Measurements from ENCODE around the gene MMAB. TPM values are rescaled to one million over a fixed set of nuclear protein-coding genes. Genes with fewer than 3 reads are reported as not detected.

The MMAB gene
- total and polyA plus RNA-seq, 2 of the 13 experiments (the other 11 are each of a cell fraction or from before 2014, with no cell fraction given) = 26.1 to 77.3 TPM

DNA sequence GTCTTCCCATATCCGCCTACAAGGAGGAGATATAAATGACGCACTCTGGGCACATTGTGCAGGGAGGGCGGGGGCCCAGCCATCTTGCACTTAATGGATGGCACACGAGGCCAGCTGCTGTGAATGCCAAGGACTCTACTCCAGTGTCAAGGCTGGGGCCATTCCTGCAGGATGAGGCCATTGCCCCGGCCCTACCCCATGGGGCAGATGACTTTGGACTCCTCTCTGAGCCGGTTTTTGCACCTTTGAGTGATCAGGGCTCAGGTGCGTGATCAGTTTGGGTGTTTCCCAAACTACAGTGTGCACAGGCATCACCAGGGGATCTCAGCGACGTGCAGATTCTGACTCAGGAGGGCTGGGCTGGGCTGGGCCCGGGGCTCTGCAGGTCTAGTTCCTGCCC lies 16.1 kb downstream of the MMAB start:
- BruUV-seq (replicated peaks) = no TSS peak
- FAIRE-seq (no peak), ATAC-seq (no peak), DNase-seq (ENCODE audit: low spot score) (no peak)
- no peak for TF ChIP-seq E2F2 (CRISPR knock-in tag; IDR thresholded peaks at IDR 0.05; ENCODE audit: borderline replicate concordance)
- no peak for TF ChIP-seq ZBTB21 (CRISPR knock-in tag; IDR thresholded peaks at IDR 0.05)
- no peak for TF ChIP-seq DRAP1 (CRISPR knock-in tag; IDR thresholded peaks at IDR 0.05)
- TF ChIP-seq TFDP1 (CRISPR knock-in tag; IDR thresholded peaks at IDR 0.05; ENCODE audit: borderline replicate concordance) = no peak
- no peak for TF ChIP-seq ZNF543 (CRISPR knock-in tag; IDR thresholded peaks at IDR 0.05)
- no peak for TF ChIP-seq MTA1 (CRISPR knock-in tag; IDR thresholded peaks at IDR 0.05; ENCODE audit: borderline replicate concordance)
- no peak for TF ChIP-seq RFX1 (IDR thresholded peaks at IDR 0.05)
- TF ChIP-seq USF2 (IDR thresholded peaks at IDR 0.05; ENCODE audit: low read depth, low read length) = no peak
- TF ChIP-seq USF2 (CRISPR knock-in tag; IDR thresholded peaks at IDR 0.05; ENCODE audit: borderline replicate concordance) = no peak
- TF ChIP-seq, protein P1, sequence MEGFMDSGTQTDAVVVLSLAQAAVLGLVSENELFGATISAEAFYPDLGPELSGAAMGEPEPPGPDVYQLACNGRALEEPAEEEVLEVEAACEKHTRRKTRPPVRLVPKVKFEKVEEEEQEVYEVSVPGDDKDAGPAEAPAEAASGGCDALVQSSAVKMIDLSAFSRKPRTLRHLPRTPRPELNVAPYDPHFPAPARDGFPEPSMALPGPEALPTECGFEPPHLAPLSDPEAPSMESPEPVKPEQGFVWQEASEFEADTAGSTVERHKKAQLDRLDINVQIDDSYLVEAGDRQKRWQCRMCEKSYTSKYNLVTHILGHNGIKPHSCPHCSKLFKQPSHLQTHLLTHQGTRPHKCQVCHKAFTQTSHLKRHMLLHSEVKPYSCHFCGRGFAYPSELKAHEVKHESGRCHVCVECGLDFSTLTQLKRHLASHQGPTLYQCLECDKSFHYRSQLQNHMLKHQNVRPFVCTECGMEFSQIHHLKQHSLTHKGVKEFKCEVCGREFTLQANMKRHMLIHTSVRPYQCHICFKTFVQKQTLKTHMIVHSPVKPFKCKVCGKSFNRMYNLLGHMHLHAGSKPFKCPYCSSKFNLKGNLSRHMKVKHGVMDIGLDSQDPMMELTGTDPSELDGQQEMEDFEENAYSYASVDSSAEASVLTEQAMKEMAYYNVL (CRISPR knock-in tag; IDR thresholded peaks at IDR 0.05; ENCODE audit: borderline replicate concordance) = no peak
- TF ChIP-seq REXO4 (CRISPR knock-in tag; IDR thresholded peaks at IDR 0.05; ENCODE audit: borderline replicate concordance) = no peak
- TF ChIP-seq, protein P2, sequence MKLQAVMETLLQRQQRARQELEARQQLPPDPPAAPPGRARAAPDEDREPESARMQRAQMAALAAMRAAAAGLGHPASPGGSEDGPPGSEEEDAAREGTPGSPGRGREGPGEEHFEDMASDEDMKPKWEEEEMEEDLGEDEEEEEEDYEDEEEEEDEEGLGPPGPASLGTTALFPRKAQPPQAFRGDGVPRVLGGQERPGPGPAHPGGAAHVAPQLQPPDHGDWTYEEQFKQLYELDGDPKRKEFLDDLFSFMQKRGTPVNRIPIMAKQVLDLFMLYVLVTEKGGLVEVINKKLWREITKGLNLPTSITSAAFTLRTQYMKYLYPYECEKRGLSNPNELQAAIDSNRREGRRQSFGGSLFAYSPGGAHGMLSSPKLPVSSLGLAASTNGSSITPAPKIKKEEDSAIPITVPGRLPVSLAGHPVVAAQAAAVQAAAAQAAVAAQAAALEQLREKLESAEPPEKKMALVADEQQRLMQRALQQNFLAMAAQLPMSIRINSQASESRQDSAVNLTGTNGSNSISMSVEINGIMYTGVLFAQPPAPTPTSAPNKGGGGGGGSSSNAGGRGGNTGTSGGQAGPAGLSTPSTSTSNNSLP (IDR thresholded peaks at IDR 0.05; ENCODE audit: low read depth, low read length) = no peak
- POLR2A ChIA-PET = no interaction called here
- Histone ChIP-seq H3K9ac (ENCODE audit: insufficient read depth, low read depth, low read length) (no peak overlapping the region), H3K36me3 (replicated peaks in 1 of 2; ENCODE audit: control insufficient read depth in 1 of 2, insufficient read depth in 2 of 2, low read length in 2 of 2) (peaks cover 2 to 8% of the 10 kb centered on the region in 2 experiments; a peak in 2 of 5 replicates), H3K27me3 (ENCODE audit: control insufficient read depth in 1 of 2, insufficient read depth in 2 of 2, low read length in 2 of 2) (peaks cover 0 to 5% of the 10 kb centered on the region in 2 experiments; a peak in 2 of 5 replicates), H2AFZ (ENCODE audit: low read length) (no peak overlapping the region), H3K4me1 (ENCODE audit: insufficient read depth, low read length) (peaks cover 63% of the 10 kb centered on the region), H3K4me2 (ENCODE audit: low read depth, low read length) (no peak overlapping the region), H3K4me3 (replicated peaks in 1 of 3; ENCODE audit: insufficient read depth in 1 of 3, low read depth in 2 of 3, low read length in 3 of 3) (no peak overlapping the region), H3K27ac (ENCODE audit: extremely low read length, insufficient read depth, low read length) (no peak overlapping the region), H4K20me1 (ENCODE audit: insufficient read depth, low read length) (no peaks in the 10 kb centered on the region), H3K79me2 (ENCODE audit: insufficient read depth, low read length) (no peaks in the 10 kb centered on the region), H3K9me3 (ENCODE audit: low read length) (no peaks in the 10 kb centered on the region)
- CTCF ChIA-PET (ENCODE audit: low intra/inter-chr PET ratio, low total read pairs) = no interaction called here
- intact Hi-C loops (cut with micrococcal nuclease; ENCODE audit: unreplicated experiment) (no loop called here), in situ Hi-C loops (cut with HindIII; ENCODE audit: extremely low pct_ligation_motif_present, low pct_unique_long_range_greater_than_20kb) (no loop called here)
- WGBS (ENCODE audit: low lambda C conversion rate) = 88% methylated on average over 6 of the region's 10 CpGs

Measured in HepG2 (cell line).